HuH-7 (cell line): Measurements from ENCODE around the gene BCAS1.
"Not testable (repeated sequence)": the region's sequence is repeated elsewhere in the genome, so short reads cannot be mapped to it uniquely, and the experiment has no call there.

Experiments
- DNase-seq: peaks from one replicate; pipeline ENCODE4 v3.0.0; 2011; ENCODE audit warnings: low spot score

The BCAS1 gene

GRCh38 chr20:53984356-53985149, 85.8 kb downstream of the BCAS1 start:
- DNase-seq, result no peak

- no peak for DNase-seq
These were observed 87.0 kb downstream of the BCAS1 start for GRCh38 chr20:53983401-53983800.

- no peak for DNase-seq
These were observed 87.8 kb downstream of the BCAS1 start for GRCh38 chr20:53982624-53983023.

- DNase-seq, result no peak
These were observed 88.5 kb downstream of the BCAS1 start for GRCh38 chr20:53981752-53982437.

- DNase-seq, result no peak
These were observed 89.3 kb downstream of the BCAS1 start for GRCh38 chr20:53981130-53981529.

GRCh38 chr20:53980031-53980465, 90.3 kb downstream of the BCAS1 start:
- no peak for DNase-seq

GRCh38 chr20:53978497-53978896, 91.9 kb downstream of the BCAS1 start:
- DNase-seq, result no peak

- no peak for DNase-seq
These were observed 93.0 kb downstream of the BCAS1 start for GRCh38 chr20:53977391-53977790.

GRCh38 chr20:53975761-53976160, 94.6 kb downstream of the BCAS1 start:
- DNase-seq, result no peak

GRCh38 chr20:53974785-53975555, 95.4 kb downstream of the BCAS1 start:
- no peak for DNase-seq

- not testable (repeated sequence) for DNase-seq
These were observed 96.5 kb downstream of the BCAS1 start for GRCh38 chr20:53973882-53974281.

- DNase-seq, result no peak
These were observed 98.2 kb downstream of the BCAS1 start for GRCh38 chr20:53972179-53972578.

GRCh38 chr20:53971096-53971683, 99.2 kb downstream of the BCAS1 start:
- DNase-seq, result no peak

- DNase-seq, result no peak
These were observed 100.2 kb downstream of the BCAS1 start for GRCh38 chr20:53970232-53970631.

GRCh38 chr20:53967527-53967926, 102.9 kb downstream of the BCAS1 start:
- no peak for DNase-seq

- no peak for DNase-seq
These were observed 103.5 kb downstream of the BCAS1 start for GRCh38 chr20:53966774-53967398.

GRCh38 chr20:53964501-53965253, 105.7 kb downstream of the BCAS1 start:
- no peak for DNase-seq

- DNase-seq, result no peak
These were observed 106.3 kb downstream of the BCAS1 start for GRCh38 chr20:53964067-53964466.

GRCh38 chr20:53963635-53964034, 106.8 kb downstream of the BCAS1 start:
- DNase-seq, result no peak

- DNase-seq, result no peak
These were observed 108.0 kb downstream of the BCAS1 start for GRCh38 chr20:53962388-53962787.

- DNase-seq, result no peak
These were observed 108.9 kb downstream of the BCAS1 start for GRCh38 chr20:53961527-53961926.
